Spleen (tissue), 7 donors: ENCODE measurements around the gene CDH13.

Experiments
- POLR2A ChIP-seq, 3 donors: fragments of 450-650 bp; IDR thresholded peaks; one replicate each; pipeline ENCODE4 v1.5.1; 2017; ENCODE audit warnings: antibody characterized with exemption in 3 of 3, mild to moderate bottlenecking in 1 of 3
- POLR2AphosphoS5 ChIP-seq, 3 donors: sonication (generic); formaldehyde crosslinking; IDR thresholded peaks; one replicate each; pipeline ENCODE4 v1.5.1; 2017; ENCODE audit warnings: antibody characterized with exemption in 3 of 3
- TF ChIP-seq, protein P1 (sequence below), 11 experiments: fragments of 200-600 bp in 7 of 11; fragments of 450-650 bp in 4 of 11; sonication (generic) in 4 of 11; IDR thresholded peaks in 8 of 11; conservative IDR thresholded peaks in 3 of 11; 1 replicate in 7 of 11; 2 replicates in 4 of 11; pipeline versions ENCODE4 v1.4.0 to v1.8.0; 2016 to 2021; ENCODE audit warnings: antibody characterized with exemption in 11 of 11, inconsistent platforms in 4 of 11, mild to moderate bottlenecking in 1 of 11
- donor health status: DM: no; HTN: no; CAD: no; lungs with moderate emphysema.
- donor health status: DM: no; HTN: no; CAD: no.
- donor health status: DM: no; HTN: no; CAD: no.

DNA sequence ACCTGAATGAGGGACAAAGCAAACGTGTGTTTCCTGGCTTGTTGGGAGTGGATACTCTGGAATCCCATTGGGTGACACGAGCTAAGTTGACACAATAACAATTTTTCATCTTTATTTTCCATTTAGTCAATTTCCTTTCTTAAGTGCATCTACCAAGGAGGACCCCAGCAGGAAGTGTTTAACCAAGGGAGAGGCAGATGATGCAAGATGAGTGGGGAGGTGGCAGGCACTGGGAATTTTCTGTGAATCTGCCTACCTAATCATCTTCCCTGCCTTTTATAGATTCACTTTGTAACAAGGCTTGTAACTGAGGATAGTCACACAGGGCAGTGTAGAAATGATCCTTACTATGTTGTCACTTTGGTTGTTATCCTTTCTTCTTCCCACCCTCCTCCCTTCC, 863.3 kb downstream of the CDH13 start:
- TF ChIP-seq, protein P1, sequence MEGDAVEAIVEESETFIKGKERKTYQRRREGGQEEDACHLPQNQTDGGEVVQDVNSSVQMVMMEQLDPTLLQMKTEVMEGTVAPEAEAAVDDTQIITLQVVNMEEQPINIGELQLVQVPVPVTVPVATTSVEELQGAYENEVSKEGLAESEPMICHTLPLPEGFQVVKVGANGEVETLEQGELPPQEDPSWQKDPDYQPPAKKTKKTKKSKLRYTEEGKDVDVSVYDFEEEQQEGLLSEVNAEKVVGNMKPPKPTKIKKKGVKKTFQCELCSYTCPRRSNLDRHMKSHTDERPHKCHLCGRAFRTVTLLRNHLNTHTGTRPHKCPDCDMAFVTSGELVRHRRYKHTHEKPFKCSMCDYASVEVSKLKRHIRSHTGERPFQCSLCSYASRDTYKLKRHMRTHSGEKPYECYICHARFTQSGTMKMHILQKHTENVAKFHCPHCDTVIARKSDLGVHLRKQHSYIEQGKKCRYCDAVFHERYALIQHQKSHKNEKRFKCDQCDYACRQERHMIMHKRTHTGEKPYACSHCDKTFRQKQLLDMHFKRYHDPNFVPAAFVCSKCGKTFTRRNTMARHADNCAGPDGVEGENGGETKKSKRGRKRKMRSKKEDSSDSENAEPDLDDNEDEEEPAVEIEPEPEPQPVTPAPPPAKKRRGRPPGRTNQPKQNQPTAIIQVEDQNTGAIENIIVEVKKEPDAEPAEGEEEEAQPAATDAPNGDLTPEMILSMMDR (IDR thresholded peaks at IDR 0.05 in 8 of 11, conservative IDR thresholded peaks at IDR 0.05 in 3 of 11): no peak
- TF ChIP-seq POLR2A (IDR thresholded peaks at IDR 0.05): no peak
- TF ChIP-seq POLR2AphosphoS5 (IDR thresholded peaks at IDR 0.05): no peak
